Measurements from ENCODE around the gene RNF151. TPM values are rescaled to one million over a fixed set of nuclear protein-coding genes. Genes with fewer than 3 reads are reported as not detected.
"Not testable (repeated sequence)": the region's sequence is repeated elsewhere in the genome, so short reads cannot be mapped to it uniquely, and the experiment has no call there.

The RNF151 gene
- total RNA-seq, 1 donor from 2014 or later, result not detected

GRCh38 chr16:1936945-1937479, 29.6 kb upstream of the RNF151 start:
- no peak overlapping the region for H3K4me2 ChIP-seq (ENCODE audit: low read length)
- no peak overlapping the region for H3K4me3 Mint-ChIP-seq (ENCODE audit: unreplicated experiment)
- H3K27me3 Mint-ChIP-seq (ENCODE audit: low read depth, unreplicated experiment), result no peaks in the 10 kb centered on the region
- peaks cover 15% of the 10 kb centered on the region for H3K4me1 ChIP-seq (ENCODE audit: insufficient read depth, low read length)
- no peak overlapping the region for H3K27ac ChIP-seq (ENCODE audit: low read depth, low read length)
- no peaks in the 10 kb centered on the region for H3K9me3 ChIP-seq (ENCODE audit: insufficient read depth, low read depth, low read length)
- H2AFZ ChIP-seq (ENCODE audit: low read depth, low read length), result no peak overlapping the region
- H3K27me3 ChIP-seq (ENCODE audit: insufficient read depth, low read length), result no peaks in the 10 kb centered on the region
- FAIRE-seq (no peak), DNase-seq (ENCODE audit: low read depth) (no peak)
- H3K27ac Mint-ChIP-seq (ENCODE audit: unreplicated experiment), result no peak overlapping the region
- H3K36me3 ChIP-seq (ENCODE audit: insufficient read depth, low read length), result peaks cover 10% of the 10 kb centered on the region
- no peak for TF ChIP-seq EZH2 (IDR thresholded peaks at IDR 0.05; ENCODE audit: insufficient read depth, low read length)
- no peak for TF ChIP-seq CTCF (IDR thresholded peaks at IDR 0.05; ENCODE audit: insufficient read depth, low read depth, low read length)
- H3K4me1 Mint-ChIP-seq (ENCODE audit: low read depth, unreplicated experiment), result peaks cover 9% of the 10 kb centered on the region
- peaks cover 6% of the 10 kb centered on the region for H4K20me1 ChIP-seq (ENCODE audit: insufficient read depth, low read length)
- no peaks in the 10 kb centered on the region for H3K9me3 Mint-ChIP-seq (ENCODE audit: unreplicated experiment)
- peaks cover 9% of the 10 kb centered on the region for H3K79me2 ChIP-seq (ENCODE audit: insufficient read depth, low read length)
- no peak overlapping the region for H3K9ac ChIP-seq (ENCODE audit: low read length)
- H3K36me3 Mint-ChIP-seq (ENCODE audit: low read depth, unreplicated experiment), result peaks cover 5% of the 10 kb centered on the region
- H3K4me3 ChIP-seq (ENCODE audit: insufficient read depth, low read depth, low read length), result no peak overlapping the region

GRCh38 chr16:1938316-1938715, 28.3 kb upstream of the RNF151 start:
- peaks cover 10% of the 10 kb centered on the region for H3K36me3 ChIP-seq (ENCODE audit: insufficient read depth, low read length)
- no peaks in the 10 kb centered on the region for H3K27me3 ChIP-seq (ENCODE audit: insufficient read depth, low read length)
- no peaks in the 10 kb centered on the region for H3K27me3 Mint-ChIP-seq (ENCODE audit: low read depth, unreplicated experiment)
- H3K79me2 ChIP-seq (ENCODE audit: insufficient read depth, low read length), result peaks cover 16% of the 10 kb centered on the region
- H3K4me1 ChIP-seq (ENCODE audit: insufficient read depth, low read length), result peaks cover 21% of the 10 kb centered on the region
- FAIRE-seq (no peak), DNase-seq (ENCODE audit: low read depth) (no peak)
- no peak overlapping the region for H3K4me3 ChIP-seq (ENCODE audit: insufficient read depth, low read depth, low read length)
- H3K36me3 Mint-ChIP-seq (ENCODE audit: low read depth, unreplicated experiment), result peaks cover 5% of the 10 kb centered on the region
- TF ChIP-seq EZH2 (IDR thresholded peaks at IDR 0.05; ENCODE audit: insufficient read depth, low read length) (no peak), CTCF (IDR thresholded peaks at IDR 0.05; ENCODE audit: insufficient read depth, low read depth, low read length) (no peak)
- no peak overlapping the region for H2AFZ ChIP-seq (ENCODE audit: low read depth, low read length)
- H4K20me1 ChIP-seq (ENCODE audit: insufficient read depth, low read length), result peaks cover 10% of the 10 kb centered on the region
- no peak overlapping the region for H3K27ac ChIP-seq (ENCODE audit: low read depth, low read length)
- H3K9me3 ChIP-seq (ENCODE audit: insufficient read depth, low read depth, low read length), result no peaks in the 10 kb centered on the region
- H3K4me1 Mint-ChIP-seq (ENCODE audit: low read depth, unreplicated experiment), result peaks cover 10% of the 10 kb centered on the region
- no peak overlapping the region for H3K27ac Mint-ChIP-seq (ENCODE audit: unreplicated experiment)
- no peaks in the 10 kb centered on the region for H3K9me3 Mint-ChIP-seq (ENCODE audit: unreplicated experiment)
- H3K4me2 ChIP-seq (ENCODE audit: low read length), result no peak overlapping the region
- H3K4me3 Mint-ChIP-seq (ENCODE audit: unreplicated experiment), result no peak overlapping the region
- H3K9ac ChIP-seq (ENCODE audit: low read length), result no peak overlapping the region

GRCh38 chr16:1938910-1939309, 27.7 kb upstream of the RNF151 start:
- Histone ChIP-seq H3K4me1 (ENCODE audit: insufficient read depth, low read length) (peaks cover 21% of the 10 kb centered on the region), H3K4me3 (ENCODE audit: insufficient read depth, low read depth, low read length) (no peak overlapping the region), H3K27me3 (ENCODE audit: insufficient read depth, low read length) (no peaks in the 10 kb centered on the region), H3K4me2 (ENCODE audit: low read length) (no peak overlapping the region), H3K27ac (ENCODE audit: low read depth, low read length) (no peak overlapping the region), H2AFZ (ENCODE audit: low read depth, low read length) (no peak overlapping the region), H3K9me3 (ENCODE audit: insufficient read depth, low read depth, low read length) (no peaks in the 10 kb centered on the region), H3K79me2 (ENCODE audit: insufficient read depth, low read length) (peaks cover 16% of the 10 kb centered on the region), H3K9ac (ENCODE audit: low read length) (no peak overlapping the region), H4K20me1 (ENCODE audit: insufficient read depth, low read length) (peaks cover 10% of the 10 kb centered on the region), H3K36me3 (ENCODE audit: insufficient read depth, low read length) (peaks cover 10% of the 10 kb centered on the region)
- no peaks in the 10 kb centered on the region for H3K9me3 Mint-ChIP-seq (ENCODE audit: unreplicated experiment)
- H3K4me1 Mint-ChIP-seq (ENCODE audit: low read depth, unreplicated experiment), result peaks cover 10% of the 10 kb centered on the region
- DNase-seq (ENCODE audit: low read depth), result no peak
- H3K36me3 Mint-ChIP-seq (ENCODE audit: low read depth, unreplicated experiment), result peaks cover 5% of the 10 kb centered on the region
- no peak overlapping the region for H3K4me3 Mint-ChIP-seq (ENCODE audit: unreplicated experiment)
- H3K27me3 Mint-ChIP-seq (ENCODE audit: low read depth, unreplicated experiment), result no peaks in the 10 kb centered on the region
- TF ChIP-seq EZH2 (IDR thresholded peaks at IDR 0.05; ENCODE audit: insufficient read depth, low read length) (no peak), CTCF (IDR thresholded peaks at IDR 0.05; ENCODE audit: insufficient read depth, low read depth, low read length) (no peak)
- no peak for FAIRE-seq
- no peak overlapping the region for H3K27ac Mint-ChIP-seq (ENCODE audit: unreplicated experiment)

- Histone ChIP-seq H3K79me2 (ENCODE audit: insufficient read depth, low read length) (peaks cover 16% of the 10 kb centered on the region), H3K4me1 (ENCODE audit: insufficient read depth, low read length) (peaks cover 21% of the 10 kb centered on the region), H3K36me3 (ENCODE audit: insufficient read depth, low read length) (peaks cover 10% of the 10 kb centered on the region)
- H3K27ac Mint-ChIP-seq (ENCODE audit: unreplicated experiment); H3K9me3 Mint-ChIP-seq (ENCODE audit: unreplicated experiment); H2AFZ ChIP-seq (ENCODE audit: low read depth, low read length); H3K27ac ChIP-seq (ENCODE audit: low read depth, low read length); H3K36me3 Mint-ChIP-seq (ENCODE audit: low read depth, unreplicated experiment); H4K20me1 ChIP-seq (ENCODE audit: insufficient read depth, low read length); H3K4me3 ChIP-seq (ENCODE audit: insufficient read depth, low read depth, low read length); H3K4me3 Mint-ChIP-seq (ENCODE audit: unreplicated experiment); H3K27me3 Mint-ChIP-seq (ENCODE audit: low read depth, unreplicated experiment); H3K9me3 ChIP-seq (ENCODE audit: insufficient read depth, low read depth, low read length); H3K4me2 ChIP-seq (ENCODE audit: low read length); DNase-seq (ENCODE audit: low read depth); FAIRE-seq; H3K9ac ChIP-seq (ENCODE audit: low read length); H3K27me3 ChIP-seq (ENCODE audit: insufficient read depth, low read length): not testable (repeated sequence)
- peaks cover 10% of the 10 kb centered on the region for H3K4me1 Mint-ChIP-seq (ENCODE audit: low read depth, unreplicated experiment)
These were observed 26.8 kb upstream of the RNF151 start for GRCh38 chr16:1939833-1940232.

Data from astrocyte (in vitro differentiated cells and primary cell).